HG02870 (cell line): ENCODE measurements around the gene MLLT10.

Experiments
- ATAC-seq: cut with Tn5 transposase; IDR thresholded peaks from one replicate; pipeline ENCODE4 v1.9.1; 2021; ENCODE audit warnings: mild to moderate bottlenecking, moderate library complexity; ENCODE audit not compliant: unreplicated experiment

Gene MLLT10

GRCh38 chr10:21759232-21759631 lies 225.2 kb downstream of the MLLT10 start:
- no peak for ATAC-seq

- no peak for ATAC-seq
Measured at GRCh38 chr10:21760332-21760731, 226.3 kb downstream of the MLLT10 start.

- ATAC-seq: no peak
Measured at GRCh38 chr10:21764466-21765189, 230.6 kb downstream of the MLLT10 start.

GRCh38 chr10:21769041-21769440 lies 235.0 kb downstream of the MLLT10 start:
- no peak for ATAC-seq

GRCh38 chr10:21771219-21771618 lies 237.2 kb downstream of the MLLT10 start:
- no peak for ATAC-seq

- ATAC-seq: no peak
Measured at GRCh38 chr10:21776883-21777282, 242.9 kb downstream of the MLLT10 start.

GRCh38 chr10:21791276-21791675 lies 257.2 kb downstream of the MLLT10 start:
- no peak for ATAC-seq
